GM19397 (cell line): ENCODE measurements around the gene CEP350.
A peak's percentile ranks its signal among the peaks of the same experiment; 100 is the strongest.

ENCODE experiments used
- ATAC-seq: cut with Tn5 transposase; IDR thresholded peaks from one replicate; pipeline ENCODE4 v1.9.1; 2021; ENCODE audit warnings: mild to moderate bottlenecking, moderate library complexity; ENCODE audit not compliant: unreplicated experiment

CEP350 gene

GRCh38 chr1:180153032-180153431 lies 198.4 kb downstream of the CEP350 start:
- no peak for ATAC-seq

GRCh38 chr1:180154003-180154324 lies 199.4 kb downstream of the CEP350 start:
- ATAC-seq, result no peak

DNA sequence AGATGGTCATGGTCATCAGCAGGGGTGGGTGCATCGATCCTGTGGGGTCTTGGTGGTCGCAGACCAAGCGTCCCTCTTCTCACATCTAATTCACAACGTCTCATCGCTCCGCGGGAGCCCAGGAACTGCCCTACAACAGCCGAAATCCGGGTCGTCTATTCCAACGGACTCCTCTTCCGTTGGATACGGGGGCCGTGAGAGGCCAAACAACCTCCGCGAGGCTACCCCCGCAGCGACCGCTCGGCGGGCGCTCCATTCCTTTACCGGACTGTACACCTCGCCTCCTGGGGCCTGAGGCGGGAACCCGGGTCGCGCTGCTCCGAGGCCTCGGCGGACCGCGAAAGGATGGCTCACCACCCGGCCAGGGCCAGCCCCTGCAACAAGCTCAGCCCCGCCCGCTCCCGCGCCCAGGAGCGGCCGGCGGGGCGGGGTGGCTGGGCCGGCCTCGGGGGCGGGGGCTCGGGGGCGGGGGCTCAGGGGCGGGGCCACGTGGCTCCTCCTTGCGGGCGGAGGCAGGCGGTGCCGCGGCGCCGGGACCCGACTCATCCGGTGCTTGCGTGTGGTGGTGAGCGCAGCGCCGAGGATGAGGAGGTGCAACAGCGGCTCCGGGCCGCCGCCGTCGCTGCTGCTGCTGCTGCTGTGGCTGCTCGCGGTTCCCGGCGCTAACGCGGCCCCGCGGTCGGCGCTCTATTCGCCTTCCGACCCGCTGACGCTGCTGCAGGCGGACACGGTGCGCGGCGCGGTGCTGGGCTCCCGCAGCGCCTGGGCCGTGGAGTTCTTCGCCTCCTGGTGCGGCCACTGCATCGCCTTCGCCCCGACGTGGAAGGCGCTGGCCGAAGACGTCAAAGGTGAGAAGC lies 199.9 kb downstream of the CEP350 start, which contains the start of gene QSOX1:
Gene QSOX1 (plus strand): TSS at position 545 of the 857 bp plus-strand sequence. CDS start 39 bp downstream, at position 584.
- peak; percentile 94 for ATAC-seq

DNA sequence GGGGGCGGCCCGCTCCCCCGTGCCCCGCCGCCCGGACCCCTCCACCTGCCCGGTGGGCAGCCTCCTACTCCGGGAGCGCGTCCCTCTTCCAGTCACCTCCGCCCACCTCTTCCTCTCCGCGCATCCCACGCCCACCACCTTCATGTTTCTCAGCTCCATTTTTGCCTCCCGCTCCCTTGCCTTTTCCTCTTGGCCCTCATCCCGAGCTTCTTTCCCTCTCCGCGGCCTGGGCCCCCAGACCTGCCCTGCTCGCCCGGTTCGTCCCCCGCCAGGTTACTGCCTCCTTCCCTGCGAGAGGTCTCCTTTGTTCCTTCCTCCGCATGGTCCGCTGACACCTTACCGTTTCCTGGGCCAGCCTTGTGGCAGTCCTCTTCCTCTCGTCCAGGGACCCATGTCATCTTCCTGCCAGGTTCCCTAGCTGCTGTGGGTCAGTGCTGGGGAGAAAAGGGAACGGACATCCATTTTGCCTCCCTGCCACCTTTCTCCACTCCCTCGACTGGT lies 200.6 kb downstream of the CEP350 start:
- ATAC-seq, result no peak

- no peak for ATAC-seq
These were observed 201.6 kb downstream of the CEP350 start for GRCh38 chr1:180156201-180156600.

DNA sequence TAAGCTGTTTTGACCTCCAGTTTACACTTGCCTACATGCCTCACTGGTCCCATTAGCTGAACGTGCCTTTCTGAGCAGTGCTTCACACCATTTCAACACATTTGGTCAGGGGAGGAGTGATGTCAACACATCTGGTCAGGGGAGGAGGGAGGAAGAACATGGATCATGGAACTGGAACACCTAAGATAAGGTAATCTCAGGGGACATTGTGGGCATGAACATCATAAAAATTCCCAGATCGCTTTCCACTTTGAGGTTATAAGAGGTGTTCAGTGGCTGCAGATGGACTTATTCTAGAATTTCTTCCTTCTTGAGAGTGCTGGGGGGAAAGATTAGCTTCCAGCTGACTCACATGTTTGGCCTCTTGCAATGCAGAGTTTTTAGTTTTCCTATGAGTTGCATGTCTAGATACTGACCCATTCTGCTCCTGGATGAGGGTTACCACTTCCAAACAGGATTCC lies 202.1 kb downstream of the CEP350 start:
- no peak for ATAC-seq

DNA sequence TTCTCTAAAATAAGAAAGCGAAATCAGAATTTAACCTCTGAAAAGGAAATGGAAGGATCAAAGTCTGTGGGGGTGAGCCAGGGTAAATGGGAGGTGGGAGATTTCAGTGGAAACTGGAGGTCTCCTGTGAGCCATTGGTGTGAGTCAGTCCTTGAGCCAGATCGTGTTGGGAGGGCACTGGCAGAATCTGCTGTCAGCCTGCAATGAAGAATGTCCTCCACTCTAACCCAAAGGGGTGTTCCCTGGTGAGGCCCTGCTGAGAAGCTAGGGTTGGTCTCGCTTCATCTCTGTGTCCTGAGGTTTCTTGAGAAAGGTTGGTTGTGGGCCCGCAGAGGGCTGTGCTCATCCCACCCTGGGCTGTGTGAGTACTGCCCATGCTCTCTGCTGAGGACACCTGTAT lies 202.5 kb downstream of the CEP350 start:
- ATAC-seq, result no peak

DNA sequence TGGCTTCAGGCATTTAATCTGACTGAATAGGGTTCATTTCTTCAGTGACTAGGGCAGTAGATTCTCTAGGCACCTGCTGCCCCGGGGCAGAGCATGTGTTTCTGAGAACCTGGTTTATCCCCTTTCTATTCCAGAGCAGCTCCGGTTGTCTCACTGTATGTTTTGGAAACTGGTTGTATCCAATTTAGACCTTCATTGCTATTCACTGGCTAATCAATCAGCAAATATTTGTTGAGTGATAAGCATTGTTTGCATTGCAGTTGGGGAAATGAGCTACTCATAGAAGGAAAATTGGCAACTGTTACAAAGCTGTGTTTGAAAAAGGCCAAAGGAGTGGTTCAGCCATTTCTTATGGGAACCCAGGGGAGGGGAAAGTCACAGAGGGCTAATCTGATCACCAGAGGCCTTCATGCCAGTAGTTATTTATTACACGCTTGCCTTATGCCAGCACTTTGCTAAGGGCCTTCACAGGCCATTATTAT lies 203.0 kb downstream of the CEP350 start:
- ATAC-seq, result no peak

- no peak for ATAC-seq
These were observed 203.8 kb downstream of the CEP350 start for GRCh38 chr1:180158149-180159147.

DNA sequence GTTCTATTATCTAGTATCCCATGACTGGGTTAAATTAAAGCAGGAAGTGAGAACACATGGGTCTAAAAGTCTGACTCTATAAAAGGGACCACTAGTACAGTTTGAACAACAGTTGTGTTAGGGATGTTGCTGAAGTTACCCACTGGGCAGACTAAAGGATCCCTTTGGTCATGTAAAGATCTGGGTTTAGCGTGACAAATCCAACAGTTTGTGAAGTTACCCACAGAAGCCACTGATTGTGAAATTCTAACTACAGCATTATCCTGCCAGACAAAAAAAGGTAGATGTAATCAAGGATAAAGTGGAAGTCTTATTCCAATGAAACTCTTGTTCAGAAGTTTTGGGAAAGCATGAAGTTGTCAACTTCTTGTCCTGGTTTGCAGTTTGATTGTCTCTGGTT lies 205.7 kb downstream of the CEP350 start:
- ATAC-seq, result no peak

DNA sequence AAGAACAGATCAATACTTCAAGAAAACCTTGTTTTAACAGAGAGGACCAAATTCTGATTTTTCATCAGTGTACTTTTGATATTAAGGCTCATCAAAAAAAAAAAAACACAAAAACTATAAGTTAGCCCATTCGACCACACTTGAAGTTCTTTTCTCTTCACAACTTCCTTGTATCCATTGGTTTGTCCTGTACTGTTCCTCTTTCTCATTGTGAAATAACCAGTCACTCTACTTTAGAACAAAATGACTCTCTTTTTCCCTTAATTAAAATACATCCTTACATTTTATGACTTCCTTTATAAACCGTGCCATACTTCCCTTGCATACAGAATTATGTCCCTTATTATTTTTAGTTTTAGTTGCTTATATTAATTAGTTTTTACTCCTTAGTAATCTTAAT lies 208.4 kb downstream of the CEP350 start:
- no peak for ATAC-seq
